NCI-H524 (cell line): ENCODE results near the gene MT3.

Source experiments
- DNase-seq, 2 experiments: peaks; one replicate each; lab custom pipeline; 2025; lab: John Stamatoyannopoulos, UW

MT3 gene

GRCh38 chr16:56589141-56590039 lies at the start of gene MT3:
MT3 (plus strand) TSS chr16:56589528; CDS start chr16:56589591, 63 bp downstream.
- peak; percentile 78 to 92 for DNase-seq

GRCh38 chr16:56539656-56540055 lies 49.7 kb upstream of the MT3 start:
- no peak for DNase-seq

GRCh38 chr16:56542039-56542438 lies 47.3 kb upstream of the MT3 start:
- DNase-seq, result no peak

GRCh38 chr16:56547120-56547948 lies 42.0 kb upstream of the MT3 start:
- DNase-seq, result peak in 1 of 2 experiments; percentile 7

GRCh38 chr16:56547949-56548567 lies 41.3 kb upstream of the MT3 start:
- no peak for DNase-seq

GRCh38 chr16:56549161-56549560 lies 40.2 kb upstream of the MT3 start:
- peak in 1 of 2 experiments; percentile 7 for DNase-seq

GRCh38 chr16:56549744-56550385 lies 39.5 kb upstream of the MT3 start:
- no peak for DNase-seq

- DNase-seq, result no peak
Measured at GRCh38 chr16:56551796-56552738, 37.3 kb upstream of the MT3 start.

- no peak for DNase-seq
Measured at GRCh38 chr16:56554441-56554840, 34.9 kb upstream of the MT3 start.

GRCh38 chr16:56558024-56558747 lies 31.1 kb upstream of the MT3 start:
- DNase-seq, result peak; percentile 41 to 62

GRCh38 chr16:56559109-56559508 lies 30.2 kb upstream of the MT3 start:
- no peak for DNase-seq

- DNase-seq, result no peak
Measured at GRCh38 chr16:56560447-56560846, 28.9 kb upstream of the MT3 start.

GRCh38 chr16:56561126-56561525 lies 28.2 kb upstream of the MT3 start:
- no peak for DNase-seq

GRCh38 chr16:56564793-56565477 lies 24.4 kb upstream of the MT3 start, which contains the start of gene MT4:
MT4 (plus strand) TSS chr16:56565073; CDS start chr16:56565129, 56 bp downstream.
- no peak for DNase-seq

- DNase-seq, result no peak
Measured at GRCh38 chr16:56569971-56570370, 19.4 kb upstream of the MT3 start.

- no peak for DNase-seq
Measured at GRCh38 chr16:56571525-56571924, 17.8 kb upstream of the MT3 start.

- no peak for DNase-seq
Measured at GRCh38 chr16:56574625-56575024, 14.7 kb upstream of the MT3 start.

GRCh38 chr16:56576585-56577299 lies 12.6 kb upstream of the MT3 start:
- DNase-seq, result peak; percentile 31 to 35

- DNase-seq, result no peak
Measured at GRCh38 chr16:56577300-56577625, 12.1 kb upstream of the MT3 start.
